ENCODE measurements around the gene PIAS2. TPM values are rescaled to one million over a fixed set of nuclear protein-coding genes. Genes with fewer than 3 reads are reported as not detected.

Gene PIAS2
- total RNA-seq, 1 donor from 2014 or later: 32.7 TPM

GRCh38 chr18:46787674-46788073 is 129.6 kb downstream of the PIAS2 start:
- DNase-seq (ENCODE audit: low spot score) (no peak), ATAC-seq (no peak)
- intact Hi-C loops (cut with DNase I): no loop called here

DNA sequence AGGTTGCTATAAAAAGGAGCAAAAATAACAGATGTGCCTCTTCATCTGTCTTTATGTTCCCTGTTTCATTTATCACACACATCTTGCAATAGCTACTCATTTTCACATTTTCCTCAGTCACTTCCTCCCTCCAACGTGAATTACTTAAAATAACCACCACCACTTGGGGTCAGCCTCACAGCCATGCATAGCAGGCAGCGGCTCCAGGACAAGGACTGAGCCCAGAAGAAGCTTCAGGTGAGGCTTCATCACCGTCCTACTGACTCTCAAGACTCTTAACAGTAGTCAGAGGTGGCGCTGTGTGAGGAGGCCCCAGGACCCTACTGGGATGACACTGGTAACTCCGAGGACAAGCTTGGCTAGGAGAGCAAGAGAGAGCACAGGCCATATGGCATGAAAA is 144.9 kb downstream of the PIAS2 start:
- intact Hi-C loops (cut with DNase I): no loop called here
- ATAC-seq: no peak
- DNase-seq (ENCODE audit: low spot score): no peak

DNA sequence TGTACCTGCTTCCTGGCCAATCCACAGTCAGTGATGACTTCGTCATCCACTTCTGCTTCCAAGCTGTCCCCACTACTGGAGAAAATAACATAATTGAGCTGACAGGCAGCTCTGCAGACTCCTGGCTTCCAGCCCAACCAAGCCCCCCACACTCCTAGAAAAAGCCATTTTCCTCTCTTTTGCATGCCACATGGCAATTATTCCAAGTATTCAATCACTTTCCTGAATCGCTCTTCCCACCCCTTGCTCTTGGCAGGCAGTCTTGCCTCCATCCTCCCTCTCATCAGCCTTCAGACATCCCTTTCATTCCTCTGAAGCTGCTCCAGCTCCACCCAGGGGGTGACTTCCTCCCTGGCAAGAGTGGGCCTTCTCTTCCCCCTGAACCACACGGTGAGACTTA is 146.2 kb downstream of the PIAS2 start:
- intact Hi-C loops (cut with DNase I): no loop called here
- no peak for ATAC-seq
- DNase-seq (ENCODE audit: low spot score): no peak

- no peak for ATAC-seq
- intact Hi-C loops (cut with DNase I): no loop called here
- DNase-seq (ENCODE audit: low spot score): no peak
These were observed 146.6 kb downstream of the PIAS2 start for GRCh38 chr18:46770708-46771107.

GRCh38 chr18:46768166-46768921 is 149.0 kb downstream of the PIAS2 start:
- ATAC-seq (no peak), DNase-seq (ENCODE audit: low spot score) (no peak)
- intact Hi-C loops (cut with DNase I): no loop called here

- intact Hi-C loops (cut with DNase I): no loop called here
- no peak for ATAC-seq
- no peak for DNase-seq (ENCODE audit: low spot score)
These were observed 150.1 kb downstream of the PIAS2 start for GRCh38 chr18:46767217-46767616.

GRCh38 chr18:46764586-46764985 is 152.7 kb downstream of the PIAS2 start:
- intact Hi-C loops (cut with DNase I): no loop called here
- ATAC-seq (no peak), DNase-seq (ENCODE audit: low spot score) (no peak)

GRCh38 chr18:46761059-46761769 is 156.1 kb downstream of the PIAS2 start:
- ATAC-seq (no peak), DNase-seq (ENCODE audit: low spot score) (no peak)
- intact Hi-C loops (cut with DNase I): no loop called here

DNA sequence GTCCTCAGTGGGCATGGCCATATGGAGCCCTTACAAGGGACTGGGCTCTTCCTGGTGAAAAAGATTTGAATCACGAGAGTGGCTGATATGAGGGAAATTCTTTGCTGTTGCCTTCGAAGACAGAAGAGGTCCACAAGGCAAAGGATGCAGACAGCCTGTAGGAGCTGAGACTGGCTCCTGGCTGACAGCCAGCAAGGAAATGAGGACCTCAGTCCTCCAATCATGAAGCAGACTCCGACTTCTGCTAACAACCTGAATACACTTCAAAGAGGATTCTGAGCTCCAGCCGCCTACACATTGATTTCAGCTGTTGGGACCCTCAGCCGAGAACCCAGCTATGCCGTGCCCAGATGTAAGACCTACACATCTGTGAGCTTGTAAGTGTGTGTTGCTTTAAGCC is 157.4 kb downstream of the PIAS2 start:
- intact Hi-C loops (cut with DNase I): no loop called here
- no peak for ATAC-seq

GRCh38 chr18:46756559-46757201 is 160.6 kb downstream of the PIAS2 start, which contains the start of gene ST8SIA5:
Gene ST8SIA5, minus strand, starts transcription at chr18:46757053. Its CDS starts 545 bp downstream, at chr18:46756508.
- DNase-seq (ENCODE audit: low spot score) (no peak), ATAC-seq (no peak)
- intact Hi-C loops (cut with DNase I): no loop called here

More for the DNA sequence above, 157.4 kb downstream of the PIAS2 start:
- DNase-seq (ENCODE audit: low spot score): no peak

DNA sequence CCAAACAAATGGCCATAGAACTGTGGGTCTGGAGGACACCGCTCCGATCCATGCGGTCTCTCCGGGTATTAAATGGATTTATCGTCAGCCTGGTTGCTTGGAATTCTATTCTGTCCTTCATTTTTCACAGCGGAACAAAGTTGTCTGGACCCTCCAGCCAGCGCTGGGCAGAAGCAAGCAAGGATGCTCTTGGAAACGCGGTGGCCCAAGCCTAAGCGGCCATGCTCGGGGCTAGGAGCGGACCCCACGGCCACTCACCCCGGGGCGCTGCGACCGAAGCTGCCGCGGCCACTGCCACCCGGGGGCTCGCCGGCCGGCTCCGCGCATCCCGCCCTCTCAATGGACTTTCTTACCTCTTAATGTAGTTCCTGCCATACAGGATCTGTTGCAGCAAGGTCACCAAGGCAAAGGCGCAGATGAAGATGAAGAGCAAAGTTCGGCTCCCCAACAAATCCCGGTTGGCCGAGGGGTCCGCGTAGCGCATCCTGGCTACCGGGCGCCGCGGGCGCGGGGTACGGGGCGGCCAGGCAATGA is 161.2 kb downstream of the PIAS2 start:
- DNase-seq (ENCODE audit: low spot score) (no peak), ATAC-seq (no peak)
- intact Hi-C loops (cut with DNase I): no loop called here

DNA sequence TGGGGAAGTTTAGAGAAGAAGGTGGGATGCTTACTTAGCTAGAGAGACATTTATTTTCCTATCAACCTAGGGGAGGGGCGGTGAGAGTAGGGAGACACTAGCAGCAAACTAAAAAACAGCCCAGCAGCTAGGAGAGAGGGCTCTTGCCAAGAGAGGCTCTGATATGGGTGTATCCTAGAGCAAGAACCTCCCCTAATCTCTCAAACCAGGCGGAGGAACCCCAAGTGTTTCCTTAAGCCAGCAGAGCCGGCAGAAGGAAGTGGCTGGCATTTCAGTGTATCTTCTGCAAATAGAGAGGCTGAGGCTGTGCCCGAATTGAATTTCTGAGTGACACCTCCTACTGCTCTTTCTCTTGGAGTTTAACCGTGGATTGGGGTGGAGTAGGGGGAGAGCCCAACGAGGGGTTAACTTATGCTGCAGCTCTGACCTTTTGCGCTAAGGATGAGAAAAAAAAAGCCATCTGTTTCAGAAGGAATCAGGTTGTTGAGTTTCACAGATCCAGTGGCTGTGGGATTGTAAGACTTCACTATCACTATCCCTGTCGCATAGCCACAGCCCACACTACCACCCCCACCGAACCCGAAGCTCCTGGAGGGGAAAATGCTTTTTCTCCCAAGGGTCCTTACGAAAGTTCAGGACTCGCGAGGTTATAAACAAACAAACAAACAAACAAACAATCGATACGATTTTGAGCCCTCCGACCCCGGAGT is 161.8 kb downstream of the PIAS2 start:
- DNase-seq (ENCODE audit: low spot score) (no peak), ATAC-seq (no peak)
- intact Hi-C loops (cut with DNase I): no loop called here

GRCh38 chr18:46754661-46755292 is 162.5 kb downstream of the PIAS2 start:
- ATAC-seq: no peak
- intact Hi-C loops (cut with DNase I): no loop called here

DNA sequence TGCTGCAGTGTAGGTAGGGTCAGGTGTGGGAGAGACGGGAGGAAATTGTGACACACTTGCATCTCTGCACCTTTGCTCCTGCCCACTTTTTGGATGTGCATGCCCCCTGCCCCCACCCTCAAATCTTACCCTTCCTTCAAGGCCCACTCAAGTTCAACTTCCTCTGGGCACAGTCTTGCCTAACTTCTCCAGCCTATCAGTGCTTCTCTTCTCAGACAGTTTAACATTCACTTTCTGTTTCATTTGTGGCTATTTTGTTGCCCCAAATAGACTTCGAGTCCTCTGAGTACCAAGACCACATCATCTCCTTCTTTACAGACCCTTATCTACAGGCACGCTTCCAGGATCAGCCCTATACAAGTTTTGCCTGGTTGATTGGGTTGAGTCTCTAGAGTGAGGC is 163.1 kb downstream of the PIAS2 start:
- ATAC-seq (no peak), DNase-seq (ENCODE audit: low spot score) (no peak)
- intact Hi-C loops (cut with DNase I): no loop called here

More at GRCh38 chr18:46754661-46755292, 162.5 kb downstream of the PIAS2 start:
- DNase-seq (ENCODE audit: low spot score): no peak

Other genes starting within 250 kb of the PIAS2 start
- gene ST8SIA5, start 160.5 kb downstream of the PIAS2 start, total RNA-seq: 0.22 TPM
- gene KATNAL2, start 95 bp upstream of the PIAS2 start, total RNA-seq: 5.6 TPM
- gene ELOA2, start 118.1 kb upstream of the PIAS2 start, total RNA-seq: not detected
- gene HDHD2, start 233.0 kb upstream of the PIAS2 start, total RNA-seq: 42.7 TPM